OCI-LY3 (cell line): ENCODE results near the gene MYH16.

Experiments
- CTCF ChIP-seq: fragments of 200-600, 300-600 bp; sonication (generic); IDR thresholded peaks from 2 replicates; pipeline ENCODE4 v1.5.1; 2014; ENCODE audit warnings: antibody characterized with exemption, low read length, low read depth
- EZH2phosphoT487 ChIP-seq: fragments of 200-600 bp; shearing (Covaris generic); IDR thresholded peaks from 2 replicates; pipeline ENCODE4 v1.6.1; 2018; ENCODE audit warnings: antibody characterized with exemption, mixed run types, low read depth

DNA sequence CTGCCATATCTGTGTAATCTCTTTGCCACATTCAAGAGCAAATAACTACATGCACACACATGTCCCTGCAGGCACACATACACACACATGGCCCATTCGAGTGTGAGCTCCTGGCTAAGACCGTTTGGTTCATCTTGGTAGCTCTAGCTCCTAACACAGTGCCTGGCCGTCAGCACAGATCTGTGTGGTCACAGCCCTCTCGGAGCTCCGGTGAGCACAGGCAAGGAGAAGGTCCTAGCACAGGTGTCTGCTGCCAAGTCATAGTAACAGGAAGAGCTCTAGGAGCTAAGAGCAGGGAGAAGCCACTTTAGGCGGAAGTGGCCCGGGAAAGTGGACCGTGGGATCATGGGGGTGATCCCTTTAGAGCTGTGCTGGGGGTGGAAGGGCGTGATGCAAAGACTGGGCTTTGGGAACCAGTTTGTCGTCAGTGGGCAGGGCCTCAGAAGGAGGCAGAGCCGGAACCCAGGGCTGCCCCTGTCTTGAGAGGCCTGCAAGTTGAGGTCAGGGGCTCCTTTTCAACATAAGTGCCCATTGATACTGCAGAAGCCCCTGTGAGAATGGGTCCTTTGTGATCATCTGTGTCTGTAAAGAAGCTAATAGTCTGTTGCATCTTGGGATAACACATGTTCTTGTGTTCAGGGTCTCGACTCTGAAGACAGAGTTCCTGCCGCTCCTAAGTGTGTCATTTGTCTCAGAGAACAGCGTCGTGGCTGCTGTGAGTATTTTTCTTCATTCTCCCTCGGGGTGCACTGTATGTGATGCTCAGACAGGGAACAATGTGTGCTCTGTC is 85.3 kb downstream of the MYH16 start:
- no peak for TF ChIP-seq CTCF
- no peak for TF ChIP-seq EZH2phosphoT487
